ENCODE results near the gene CCDC33. TPM values are rescaled to one million over a fixed set of nuclear protein-coding genes. Genes with fewer than 3 reads are reported as not detected.

CCDC33 gene
- total and polyA plus RNA-seq, 2 donors (not counting 3 experiments of a cell fraction or from before 2014, with no cell fraction given) = not detected

DNA sequence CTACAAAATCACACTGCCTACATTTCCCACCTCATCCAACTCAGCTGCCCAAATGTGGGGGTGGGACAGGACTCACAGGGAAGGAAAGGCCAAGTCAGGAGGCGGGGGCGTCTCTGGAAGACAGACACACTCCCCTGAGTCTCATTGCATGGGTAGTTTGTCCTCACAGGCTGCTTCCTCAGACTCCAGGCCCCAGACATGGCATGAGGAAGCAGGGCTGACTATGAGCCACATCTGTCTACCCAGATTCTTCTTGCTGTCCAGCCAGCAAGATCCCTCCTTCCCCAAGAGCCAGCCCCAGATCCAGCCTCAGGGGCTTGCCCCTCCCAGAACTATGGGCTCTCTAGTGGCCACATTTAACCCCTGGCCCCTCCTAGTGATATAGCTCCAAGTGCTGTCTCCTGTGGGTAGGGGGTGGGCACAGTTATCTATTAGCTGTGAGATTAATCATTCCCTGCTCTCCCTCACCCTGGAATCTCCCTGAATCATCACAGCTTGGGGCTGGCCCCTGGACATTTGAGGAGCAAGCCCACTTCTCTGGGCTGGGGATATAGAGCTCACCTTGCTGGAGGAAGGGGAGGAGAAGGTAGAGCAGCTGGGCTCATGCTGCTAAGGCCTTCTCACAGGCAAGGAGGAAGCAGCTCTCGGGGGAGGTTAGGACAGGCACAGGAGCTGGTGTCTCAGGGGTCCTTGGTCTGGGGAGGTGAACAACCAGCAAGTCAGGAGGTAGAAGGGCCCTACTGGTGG lies 2.1 kb upstream of the CCDC33 start:
- TF ChIP-seq GATA2 (IDR thresholded peaks at IDR 0.05; ENCODE audit: insufficient read depth, insufficient read length, low read depth, low read length) (no peak), FOS (IDR thresholded peaks at IDR 0.05; ENCODE audit: borderline replicate concordance, insufficient read depth, low read length) (no peak), POLR2A (IDR thresholded peaks at IDR 0.05; ENCODE audit: low read depth, low read length) (no peak), EZH2 (IDR thresholded peaks at IDR 0.05; ENCODE audit: borderline replicate concordance, low read depth, low read length, severe bottlenecking) (no peak), MYC (IDR thresholded peaks at IDR 0.05; ENCODE audit: low read depth, low read length) (no peak), POLR2AphosphoS5 (IDR thresholded peaks at IDR 0.05; ENCODE audit: insufficient read depth, low read depth, low read length) (no peak), JUN (IDR thresholded peaks at IDR 0.05; ENCODE audit: borderline replicate concordance, insufficient read depth, insufficient read length, low read depth) (no peak)
- TF ChIP-seq, protein P1, sequence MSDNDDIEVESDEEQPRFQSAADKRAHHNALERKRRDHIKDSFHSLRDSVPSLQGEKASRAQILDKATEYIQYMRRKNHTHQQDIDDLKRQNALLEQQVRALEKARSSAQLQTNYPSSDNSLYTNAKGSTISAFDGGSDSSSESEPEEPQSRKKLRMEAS (IDR thresholded peaks at IDR 0.05; ENCODE audit: insufficient read depth, insufficient read length) = no peak
- TF ChIP-seq, protein P2, sequence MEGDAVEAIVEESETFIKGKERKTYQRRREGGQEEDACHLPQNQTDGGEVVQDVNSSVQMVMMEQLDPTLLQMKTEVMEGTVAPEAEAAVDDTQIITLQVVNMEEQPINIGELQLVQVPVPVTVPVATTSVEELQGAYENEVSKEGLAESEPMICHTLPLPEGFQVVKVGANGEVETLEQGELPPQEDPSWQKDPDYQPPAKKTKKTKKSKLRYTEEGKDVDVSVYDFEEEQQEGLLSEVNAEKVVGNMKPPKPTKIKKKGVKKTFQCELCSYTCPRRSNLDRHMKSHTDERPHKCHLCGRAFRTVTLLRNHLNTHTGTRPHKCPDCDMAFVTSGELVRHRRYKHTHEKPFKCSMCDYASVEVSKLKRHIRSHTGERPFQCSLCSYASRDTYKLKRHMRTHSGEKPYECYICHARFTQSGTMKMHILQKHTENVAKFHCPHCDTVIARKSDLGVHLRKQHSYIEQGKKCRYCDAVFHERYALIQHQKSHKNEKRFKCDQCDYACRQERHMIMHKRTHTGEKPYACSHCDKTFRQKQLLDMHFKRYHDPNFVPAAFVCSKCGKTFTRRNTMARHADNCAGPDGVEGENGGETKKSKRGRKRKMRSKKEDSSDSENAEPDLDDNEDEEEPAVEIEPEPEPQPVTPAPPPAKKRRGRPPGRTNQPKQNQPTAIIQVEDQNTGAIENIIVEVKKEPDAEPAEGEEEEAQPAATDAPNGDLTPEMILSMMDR (IDR thresholded peaks at IDR 0.05; ENCODE audit: extremely low read depth in 1 of 2, insufficient read depth in 1 of 2, low read depth in 1 of 2, low read length in 2 of 2) = no peak
- Histone ChIP-seq H3K27ac (ENCODE audit: insufficient read depth, low read depth, low read length) (no peak overlapping the region), H4K20me1 (replicated peaks; ENCODE audit: control insufficient read depth, extremely low read depth, insufficient read depth, low read length) (no peaks in the 10 kb centered on the region), H2AFZ (ENCODE audit: low read depth, low read length) (no peak overlapping the region), H3K4me3 (replicated peaks in 1 of 3; ENCODE audit: insufficient read depth in 1 of 3, low read depth in 1 of 3, low read length in 3 of 3) (no peak overlapping the region), H3K9me3 (replicated peaks; ENCODE audit: control insufficient read depth, insufficient read depth, low read length) (no peaks in the 10 kb centered on the region), H3K27me3 (ENCODE audit: control insufficient read depth in 2 of 2, insufficient read depth in 2 of 2, low read length in 2 of 2) (peaks cover 2 to 9% of the 10 kb centered on the region in 2 experiments), H3K36me3 (ENCODE audit: control insufficient read depth in 2 of 2, extremely low read depth in 1 of 2, insufficient read depth in 2 of 2, low read length in 2 of 2) (no peaks in the 10 kb centered on the region), H3K79me2 (ENCODE audit: control insufficient read depth, insufficient read depth, low read length) (no peaks in the 10 kb centered on the region), H3K4me2 (ENCODE audit: insufficient read depth, low read length) (no peak overlapping the region), H3K4me1 (ENCODE audit: control insufficient read depth, extremely low read depth, insufficient read depth, low read length) (no peaks in the 10 kb centered on the region), H3K9me1 (replicated peaks; ENCODE audit: control insufficient read depth, extremely low read depth, insufficient read depth, low read length) (no peaks in the 10 kb centered on the region), H3K9ac (replicated peaks; ENCODE audit: extremely low read depth, insufficient read depth, low read length) (no peak overlapping the region)
- CTCF ChIA-PET = interaction anchor here (0.6 to 1.3 kb wide), 2 partner anchors 13 to 74 kb away, joined by 3 read pairs; no protein-coding TSS in a partner anchor
- no peak for FAIRE-seq
- no TSS peak for BruUV-seq (replicated peaks)
- POLR2A ChIA-PET = no interaction called here
- dilution Hi-C loops (cut with MboI; ENCODE audit: extremely low pct_ligation_motif_present, low sequenced_read_pairs) = no loop called here
- DNase-seq (ENCODE audit: low read depth, low spot score) = no peak
- intact Hi-C loops (cut with micrococcal nuclease) = no loop called here

All from endothelial cell of umbilical vein (primary cell).